DOHH2 (cell line): ENCODE measurements around the gene OSBPL10.

Experiments used
- CTCF ChIP-seq: fragments of 200-600 bp; sonication (generic); IDR thresholded peaks from one replicate; pipeline ENCODE4 v1.5.1; 2014; ENCODE audit warnings: antibody characterized with exemption, mild to moderate bottlenecking, low read depth, low read length; ENCODE audit not compliant: poor library complexity, severe bottlenecking
- EZH2phosphoT487 ChIP-seq: fragments of 200-600 bp; sonication (generic); IDR thresholded peaks from 2 replicates; pipeline ENCODE4 v1.6.1; 2017; ENCODE audit warnings: borderline replicate concordance, mild to moderate bottlenecking, antibody characterized with exemption, low read length, moderate library complexity, mixed read lengths

DNA sequence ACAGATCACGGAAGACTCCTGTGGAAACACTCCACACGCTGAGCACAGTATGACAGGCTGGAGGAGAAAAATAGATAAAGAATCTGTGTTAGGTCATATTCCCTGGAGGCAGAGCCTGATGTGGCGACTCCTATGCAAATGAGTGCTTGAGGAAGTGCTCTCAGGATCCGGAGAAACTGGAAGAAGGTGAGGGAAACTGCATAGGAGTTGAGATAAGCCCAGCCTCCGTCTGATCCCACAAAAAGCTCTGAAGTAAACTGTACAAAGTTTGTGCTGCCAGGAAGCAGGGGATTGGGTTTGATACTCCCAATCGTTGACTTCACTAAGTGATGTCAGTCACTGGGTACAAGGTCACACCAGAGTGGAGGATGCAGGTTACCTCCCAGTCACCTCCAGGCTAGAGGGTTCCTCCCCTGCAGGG is 33.4 kb downstream of the OSBPL10 start:
- TF ChIP-seq CTCF (no peak), EZH2phosphoT487 (no peak)
